B cell (primary cell): ENCODE data around the gene LYST. TPM values are rescaled to one million over a fixed set of nuclear protein-coding genes. Genes with fewer than 3 reads are reported as not detected.
"Not testable (repeated sequence)": the region's sequence is repeated elsewhere in the genome, so short reads cannot be mapped to it uniquely, and the experiment has no call there.

Source experiments
- ATAC-seq: fragments of 200-7000 bp; cut with Tn5 transposase; one replicate; pipeline ENCODE4 v1.10.0; 2021; ENCODE audit warnings: low read depth, mild to moderate bottlenecking, moderate number of reproducible peaks, moderate library complexity
- CTCF ChIA-PET: fragments of 350-600 bp; sonication (Branson Sonifier 250); formaldehyde crosslinking; loops from one replicate; lab custom pipeline; 2021; ENCODE audit warnings: antibody characterized with exemption, inconsistent platforms; lab: Charles Lee
- POLR2A ChIA-PET: fragments of 350-600 bp; sonication (Branson Sonifier 250); formaldehyde crosslinking; loops from one replicate; lab custom pipeline; 2021; ENCODE audit warnings: antibody characterized with exemption; lab: Charles Lee
- DNase-seq: peaks from one replicate; pipeline ENCODE4 v3.0.0; 2013
- H2AFZ ChIP-seq: 2 replicates; pipeline ENCODE4 v1.6.1; 2012; ENCODE audit warnings: mild to moderate bottlenecking, low read depth, low read length; ENCODE audit not compliant: insufficient read depth, poor library complexity, severe bottlenecking
- H3K27ac ChIP-seq, 2 donors: 1 replicate in 1 of 2; 2 replicates in 1 of 2; pipeline ENCODE4 v1.5.1; 2012 to 2013; ENCODE audit warnings: low read length in 2 of 2, mild to moderate bottlenecking in 2 of 2, moderate library complexity in 1 of 2
- H3K27me3 ChIP-seq, 4 experiments: fragments of 200-600 bp in 1 of 4; sonication (generic) in 1 of 4; replicated peaks in 1 of 4; 1 replicate in 2 of 4; 2 replicates in 2 of 4; pipeline versions ENCODE4 v1.6.1 to v1.7.0; 2013 to 2016; ENCODE audit warnings: low read length in 3 of 4, mild to moderate bottlenecking in 2 of 4, mixed read lengths in 1 of 4, moderate library complexity in 1 of 4; ENCODE audit not compliant: insufficient read depth in 4 of 4, control insufficient read depth in 3 of 4; ENCODE audit errors: control extremely low read depth in 1 of 4
- H3K36me3 ChIP-seq, 2 experiments: replicated peaks in 1 of 2; 1 replicate in 1 of 2; 2 replicates in 1 of 2; pipeline versions ENCODE4 v1.6.1 to v1.7.1; 2013; ENCODE audit warnings: low read length in 1 of 2; ENCODE audit not compliant: insufficient read depth in 2 of 2, control insufficient read depth in 1 of 2; ENCODE audit errors: control extremely low read depth in 1 of 2, extremely low read depth in 1 of 2
- H3K4me1 ChIP-seq, 2 donors: fragments of 200-600 bp in 1 of 2; sonication (generic) in 1 of 2; 1 replicate in 1 of 2; 2 replicates in 1 of 2; pipeline versions ENCODE4 v1.5.1 to v1.6.1; 2013 to 2017; ENCODE audit warnings: low read length in 2 of 2; ENCODE audit not compliant: control insufficient read depth in 2 of 2, insufficient read depth in 2 of 2
- H3K4me2 ChIP-seq: replicated peaks from 2 replicates; pipeline ENCODE3; 2012; ENCODE audit warnings: mild to moderate bottlenecking, low read depth, low read length; ENCODE audit not compliant: poor library complexity, severe bottlenecking
- H3K4me3 ChIP-seq, 5 experiments: fragments of 200-600 bp in 1 of 5; sonication (generic) in 1 of 5; 1 replicate in 3 of 5; 2 replicates in 2 of 5; pipeline versions ENCODE4 v1.5.1 to v1.7.0; 2011 to 2016; ENCODE audit warnings: low read length in 4 of 5, mild to moderate bottlenecking in 4 of 5, low read depth in 2 of 5, control low read depth in 1 of 5, moderate library complexity in 1 of 5; ENCODE audit not compliant: insufficient read depth in 1 of 5; ENCODE audit errors: control extremely low read depth in 1 of 5, extremely low read depth in 1 of 5
- H3K79me2 ChIP-seq: fragments of 200-600 bp; sonication (generic); one replicate; pipeline ENCODE4 v1.6.0; 2016; ENCODE audit warnings: low read length; ENCODE audit not compliant: control insufficient read depth, insufficient read depth
- H3K9ac ChIP-seq: fragments of 200-600 bp; sonication (generic); 2 replicates; pipeline ENCODE4 v1.6.1; 2017; ENCODE audit warnings: mild to moderate bottlenecking, low read length, moderate library complexity
- H3K9me3 ChIP-seq, 3 donors: one replicate each; pipeline versions ENCODE4 v1.6.1 to v1.7.1; 2013; ENCODE audit warnings: low read length in 2 of 3; ENCODE audit not compliant: control insufficient read depth in 2 of 3, insufficient read depth in 1 of 3; ENCODE audit errors: control extremely low read depth in 1 of 3
- H4K20me1 ChIP-seq: 2 replicates; pipeline ENCODE4 v1.6.0; 2012; ENCODE audit warnings: mild to moderate bottlenecking, low read length; ENCODE audit not compliant: insufficient read depth, control insufficient read depth, poor library complexity, severe bottlenecking
- H3K27ac Mint-ChIP-seq: one replicate; pipeline ENCODE4 v1.8.0; 2021; ENCODE audit warnings: mixed read lengths
- H3K27me3 Mint-ChIP-seq: one replicate; pipeline ENCODE4 v1.8.0; 2021; ENCODE audit warnings: mixed read lengths
- H3K4me1 Mint-ChIP-seq: one replicate; pipeline ENCODE4 v1.8.0; 2021; ENCODE audit warnings: mixed read lengths
- H3K4me3 Mint-ChIP-seq: one replicate; pipeline ENCODE4 v1.8.0; 2021; ENCODE audit warnings: mixed read lengths
- H3K9me3 Mint-ChIP-seq: one replicate; pipeline ENCODE4 v1.8.0; 2022; ENCODE audit warnings: mixed read lengths; ENCODE audit not compliant: insufficient read depth
- EZH2 ChIP-seq: IDR thresholded peaks from 2 replicates; pipeline ENCODE4 v1.6.1; 2012; ENCODE audit warnings: borderline replicate concordance, low read depth, mild to moderate bottlenecking, moderate library complexity, low read length; ENCODE audit not compliant: insufficient read depth, poor library complexity, severe bottlenecking
- WGBS: methylation state at CpG from one replicate; pipeline ENCODE4 v1.1.5; 2013; ENCODE audit warnings: missing lambda C conversion rate; ENCODE audit not compliant: insufficient coverage; 5-methylcytosine and 5-hydroxymethylcytosine counted together
- intact Hi-C: fragments of 100-400 bp; cut with micrococcal nuclease; formaldehyde crosslinking; loops from one replicate; pipeline ENCODE4 v1.10.0; 2022
- polyA plus RNA-seq: library from polyadenylated mRNA; depleted of rRNA; stranded (reverse); fragments of >200 nt; gene quantifications from 2 replicates; pipeline ENCODE4 v1.2.3, GENCODE V29; 2012
- total RNA-seq, 2 donors: library from RNA; stranded (reverse); fragments of 120-200 nt in 1 of 2; gene quantifications; 1 replicate in 1 of 2; 2 replicates in 1 of 2; pipeline versions ENCODE4 v1.2.3 to v1.2.4, GENCODE V29; 2013 to 2022
- TF ChIP-seq, protein P1 (sequence below): fragments of 200-600 bp; IDR thresholded peaks from one replicate; pipeline ENCODE4 v1.8.0; 2022; ENCODE audit warnings: antibody characterized with exemption, mild to moderate bottlenecking

LYST gene
- total and polyA plus RNA-seq, 2 donors (not counting 1 experiment from before 2014, with no cell fraction given) = 50.4 to 120 TPM

DNA sequence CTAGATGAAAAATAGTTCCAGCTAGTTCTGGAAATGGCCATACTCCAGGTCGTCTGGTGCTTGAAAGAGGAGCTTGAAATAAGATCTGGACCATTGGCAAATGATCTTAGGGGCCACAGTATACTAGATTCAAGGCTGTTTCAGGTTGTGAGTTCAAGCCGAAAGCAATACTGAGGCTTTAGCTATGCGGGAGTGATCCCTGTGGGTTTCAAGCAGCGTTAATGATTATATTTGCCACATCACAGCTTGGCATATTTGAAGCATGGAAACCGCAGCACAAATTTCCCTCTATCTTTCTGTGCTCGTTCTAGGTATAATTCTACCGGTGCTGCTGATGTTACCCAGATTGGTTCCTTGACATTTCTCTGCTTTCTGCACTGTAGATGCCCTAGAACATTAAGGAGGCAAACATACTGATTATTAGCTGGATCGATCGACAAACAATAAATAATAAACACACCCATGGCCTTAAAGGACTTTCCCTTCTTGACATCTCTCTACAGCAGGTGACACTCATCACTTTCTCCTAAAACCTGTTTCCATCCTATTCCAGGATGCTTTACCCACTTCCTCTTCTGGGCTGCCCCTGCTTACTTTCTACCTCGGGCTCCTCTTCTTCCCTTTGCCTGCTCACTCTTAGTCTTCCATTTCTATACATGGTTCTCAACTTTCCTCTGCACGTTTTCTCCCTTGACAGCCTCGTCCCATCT is 40.6 kb upstream of the LYST start:
- ChIA-PET POLR2A (no interaction called here), CTCF (interaction anchor here (0.6 kb wide), 1 partner anchor 55 kb away, joined by 3 read pairs; no protein-coding TSS in a partner anchor)
- no peak overlapping the region for H3K4me3 ChIP-seq
- no peaks in the 10 kb centered on the region for H3K79me2 ChIP-seq
- H3K4me3 Mint-ChIP-seq = no peak overlapping the region
- no peak for DNase-seq
- no peaks in the 10 kb centered on the region for H4K20me1 ChIP-seq
- H3K27ac ChIP-seq = no peak overlapping the region
- H3K4me1 Mint-ChIP-seq = peaks cover 9% of the 10 kb centered on the region
- no peaks in the 10 kb centered on the region for H3K27me3 ChIP-seq
- no peak for TF ChIP-seq EZH2
- TF ChIP-seq, protein P1, sequence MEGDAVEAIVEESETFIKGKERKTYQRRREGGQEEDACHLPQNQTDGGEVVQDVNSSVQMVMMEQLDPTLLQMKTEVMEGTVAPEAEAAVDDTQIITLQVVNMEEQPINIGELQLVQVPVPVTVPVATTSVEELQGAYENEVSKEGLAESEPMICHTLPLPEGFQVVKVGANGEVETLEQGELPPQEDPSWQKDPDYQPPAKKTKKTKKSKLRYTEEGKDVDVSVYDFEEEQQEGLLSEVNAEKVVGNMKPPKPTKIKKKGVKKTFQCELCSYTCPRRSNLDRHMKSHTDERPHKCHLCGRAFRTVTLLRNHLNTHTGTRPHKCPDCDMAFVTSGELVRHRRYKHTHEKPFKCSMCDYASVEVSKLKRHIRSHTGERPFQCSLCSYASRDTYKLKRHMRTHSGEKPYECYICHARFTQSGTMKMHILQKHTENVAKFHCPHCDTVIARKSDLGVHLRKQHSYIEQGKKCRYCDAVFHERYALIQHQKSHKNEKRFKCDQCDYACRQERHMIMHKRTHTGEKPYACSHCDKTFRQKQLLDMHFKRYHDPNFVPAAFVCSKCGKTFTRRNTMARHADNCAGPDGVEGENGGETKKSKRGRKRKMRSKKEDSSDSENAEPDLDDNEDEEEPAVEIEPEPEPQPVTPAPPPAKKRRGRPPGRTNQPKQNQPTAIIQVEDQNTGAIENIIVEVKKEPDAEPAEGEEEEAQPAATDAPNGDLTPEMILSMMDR = no peak
- no peak for ATAC-seq
- intact Hi-C loops = no loop called here
- peaks cover 0 to 4% of the 10 kb centered on the region in 2 donors for H3K4me1 ChIP-seq
- 79% methylated on average over 12 of the region's 12 CpGs for whole genome bisulfite sequencing
- no peaks in the 10 kb centered on the region for H3K9me3 ChIP-seq
- H2AFZ ChIP-seq = no peak overlapping the region
- H3K36me3 ChIP-seq = no peaks in the 10 kb centered on the region
- no peaks in the 10 kb centered on the region for H3K9me3 Mint-ChIP-seq
- H3K27me3 Mint-ChIP-seq = no peaks in the 10 kb centered on the region
- H3K4me2 ChIP-seq = no peak overlapping the region
- no peak overlapping the region for H3K9ac ChIP-seq
- no peak overlapping the region for H3K27ac Mint-ChIP-seq

DNA sequence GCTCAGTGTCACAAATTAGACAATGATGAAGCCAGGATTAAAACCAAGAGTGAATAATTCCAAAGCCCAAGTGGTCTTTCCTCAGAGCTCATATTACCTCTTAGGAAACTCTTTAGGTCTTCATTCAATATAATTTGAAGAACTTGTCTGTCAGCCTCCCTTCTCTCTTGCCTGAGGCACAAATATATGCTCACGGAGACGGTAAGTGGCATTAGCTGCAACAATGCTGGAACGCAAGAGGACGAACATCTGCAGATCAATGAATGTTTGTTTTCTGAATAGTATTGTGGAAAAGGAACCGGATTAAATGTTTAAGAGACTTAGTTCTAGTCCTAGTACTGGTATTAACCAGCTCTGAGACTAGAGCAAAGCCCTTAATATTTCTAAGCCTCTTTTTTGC is 39.7 kb upstream of the LYST start:
- DNase-seq (no peak), ATAC-seq (no peak)
- Histone ChIP-seq H3K4me3 (no peak overlapping the region), H3K27me3 (no peaks in the 10 kb centered on the region), H3K79me2 (no peaks in the 10 kb centered on the region), H3K9ac (no peak overlapping the region), H3K4me2 (no peak overlapping the region), H3K4me1 (peaks cover 0 to 4% of the 10 kb centered on the region in 2 donors), H3K9me3 (no peaks in the 10 kb centered on the region), H3K36me3 (no peaks in the 10 kb centered on the region), H3K27ac (no peak overlapping the region), H2AFZ (no peak overlapping the region), H4K20me1 (no peaks in the 10 kb centered on the region)
- H3K4me3 Mint-ChIP-seq = no peak overlapping the region
- WGBS = no CpG with 5 or more reads among the region's 5 CpGs
- ChIA-PET POLR2A (interaction anchor here (1.0 kb wide), 1 partner anchor 14 kb away, joined by 3 read pairs; no protein-coding TSS in a partner anchor), CTCF (no interaction called here)
- H3K27me3 Mint-ChIP-seq = no peaks in the 10 kb centered on the region
- H3K9me3 Mint-ChIP-seq = no peaks in the 10 kb centered on the region
- TF ChIP-seq, protein P1 = no peak
- no peak for TF ChIP-seq EZH2
- H3K27ac Mint-ChIP-seq = no peak overlapping the region
- intact Hi-C loops = no loop called here
- H3K4me1 Mint-ChIP-seq = peaks cover 11% of the 10 kb centered on the region

DNA sequence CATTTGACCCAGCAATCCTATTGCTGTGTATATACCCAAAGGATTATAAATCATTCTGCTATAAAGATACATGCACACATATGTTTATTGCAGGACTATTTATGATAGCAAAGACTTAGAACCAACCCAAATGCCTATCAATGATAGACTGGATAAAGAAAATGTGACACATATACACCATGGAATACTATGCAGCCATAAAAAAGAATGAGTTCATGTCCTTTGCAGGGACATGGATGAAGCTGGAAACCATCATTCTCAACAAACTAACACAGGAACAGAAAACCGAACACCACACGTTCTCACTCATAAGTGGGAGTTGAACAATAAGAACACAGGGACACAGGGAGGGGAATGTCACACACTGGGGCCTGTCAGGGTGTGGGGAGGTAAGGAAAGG is 37.1 kb upstream of the LYST start:
- H3K4me3 ChIP-seq, H3K27me3 Mint-ChIP-seq, ATAC-seq, DNase-seq, H3K9me3 ChIP-seq, intact Hi-C loops, H3K79me2 ChIP-seq, H3K9ac ChIP-seq, H3K4me2 ChIP-seq, POLR2A ChIA-PET, H3K27ac Mint-ChIP-seq, H3K27ac ChIP-seq, H3K9me3 Mint-ChIP-seq, H3K36me3 ChIP-seq, H3K27me3 ChIP-seq, H4K20me1 ChIP-seq, H2AFZ ChIP-seq, CTCF ChIA-PET, H3K4me3 Mint-ChIP-seq: not testable (repeated sequence)
- no CpG with 5 or more reads among the region's 2 CpGs for WGBS
- peaks cover 23% of the 10 kb centered on the region for H3K4me1 Mint-ChIP-seq
- H3K4me1 ChIP-seq = peaks cover 6 to 11% of the 10 kb centered on the region in 2 donors
